ENCODE data around the gene GLI1. TPM values are rescaled to one million over a fixed set of nuclear protein-coding genes. Genes with fewer than 3 reads are reported as not detected.

The GLI1 gene
- polyA plus RNA-seq, 1 of the 3 experiments (the other 2 are of a cell fraction): 0.90 TPM

DNA sequence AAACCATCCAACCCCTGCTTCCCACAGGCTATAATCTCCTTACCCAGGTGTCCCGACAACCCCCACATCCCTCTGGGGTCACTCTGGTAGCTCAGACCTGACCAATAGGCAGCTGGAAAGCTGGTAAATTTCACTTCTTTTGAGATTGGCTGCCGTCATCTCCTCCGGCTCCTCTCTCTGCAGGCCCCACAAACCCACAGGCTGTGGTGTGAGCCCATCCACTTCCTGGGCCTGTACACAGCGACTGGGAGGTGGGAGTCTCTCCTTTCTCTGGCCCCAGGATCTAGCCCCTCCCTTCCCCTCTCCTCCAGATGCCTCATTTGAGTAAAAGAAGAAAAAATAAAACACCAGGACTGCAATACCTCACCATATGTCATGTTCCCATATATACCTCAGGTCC, 24.3 kb upstream of the GLI1 start:
- Histone ChIP-seq H3K27ac (ENCODE audit: low read depth in 2 of 2, low read length in 1 of 2) (no peak overlapping the region), H3K4me2 (no peak overlapping the region), H3K27me3 (ENCODE audit: insufficient read depth) (no peaks in the 10 kb centered on the region), H3F3A (replicated peaks; ENCODE audit: insufficient read depth) (peaks cover 5% of the 10 kb centered on the region), H3K9ac (no peak overlapping the region), H3K9me3 (no peaks in the 10 kb centered on the region), H3K4me1 (ENCODE audit: control insufficient read depth in 1 of 2, insufficient read depth in 2 of 2, low read depth in 1 of 2, low read length in 1 of 2) (no peaks in the 10 kb centered on the region), H4K20me1 (ENCODE audit: insufficient read depth) (no peaks in the 10 kb centered on the region), H3K4me3 (ENCODE audit: low read depth in 2 of 2, low read length in 1 of 2) (no peak overlapping the region), H2AFZ (ENCODE audit: low read depth) (no peak overlapping the region), H3K36me3 (replicated peaks in 1 of 2; ENCODE audit: control insufficient read depth in 1 of 2, insufficient read depth in 2 of 2, low read length in 1 of 2) (no peaks in the 10 kb centered on the region), H3K79me2 (ENCODE audit: insufficient read depth) (no peaks in the 10 kb centered on the region; the same call in 1 of the 2 replicates), H3K9me2 (no peaks in the 10 kb centered on the region)
- POLR2A ChIA-PET: no interaction called here
- 89% methylated on average over 4 of the region's 4 CpGs for WGBS (ENCODE audit: low lambda C conversion rate)
- CTCF ChIA-PET: interaction anchor here (0.9 to 3.4 kb wide), 4 partner anchors 18 to 128 kb away, joined by 4 to 9 read pairs (median 7); partner anchors contain the start of gene GLI1
- no peak for DNase-seq
- TF ChIP-seq RAD21 (IDR thresholded peaks at IDR 0.05; ENCODE audit: low read length) (no peak), JUND (IDR thresholded peaks at IDR 0.05) (no peak)
- TF ChIP-seq, protein P1, sequence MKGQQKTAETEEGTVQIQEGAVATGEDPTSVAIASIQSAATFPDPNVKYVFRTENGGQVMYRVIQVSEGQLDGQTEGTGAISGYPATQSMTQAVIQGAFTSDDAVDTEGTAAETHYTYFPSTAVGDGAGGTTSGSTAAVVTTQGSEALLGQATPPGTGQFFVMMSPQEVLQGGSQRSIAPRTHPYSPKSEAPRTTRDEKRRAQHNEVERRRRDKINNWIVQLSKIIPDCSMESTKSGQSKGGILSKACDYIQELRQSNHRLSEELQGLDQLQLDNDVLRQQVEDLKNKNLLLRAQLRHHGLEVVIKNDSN (IDR thresholded peaks at IDR 0.05; ENCODE audit: borderline replicate concordance, low read depth): no peak

DNA sequence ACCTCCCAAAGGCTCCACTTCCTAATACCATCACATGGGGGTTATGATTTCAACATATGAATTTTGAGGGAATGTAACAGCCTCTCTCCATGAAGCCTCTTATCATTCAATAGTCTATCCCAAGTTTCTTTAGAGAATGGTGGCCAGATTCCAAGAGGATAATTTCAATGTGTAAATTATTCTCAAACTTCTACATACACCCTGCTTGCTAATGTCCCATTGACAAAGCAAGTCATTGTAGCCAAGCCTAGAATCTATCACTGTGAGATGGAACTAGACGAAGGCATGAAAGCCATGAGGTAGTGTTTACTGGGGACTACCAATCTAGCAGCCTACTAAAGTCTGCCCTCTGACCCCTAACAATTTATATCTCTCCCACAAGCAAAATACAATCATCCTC, 21.2 kb upstream of the GLI1 start:
- WGBS (ENCODE audit: low lambda C conversion rate): 100% methylated on average over 1 of the region's 1 CpG
- TF ChIP-seq MEF2A (IDR thresholded peaks at IDR 0.05; ENCODE audit: borderline replicate concordance, low read depth): no peak
- no peak for TF ChIP-seq CHD2 (IDR thresholded peaks at IDR 0.05; ENCODE audit: low read length, partially characterized antibody)
- TF ChIP-seq NRF1 (IDR thresholded peaks at IDR 0.05; ENCODE audit: low read depth, low read length): no peak
- no peak for TF ChIP-seq FOXM1 (IDR thresholded peaks at IDR 0.05; ENCODE audit: low read depth)
- TF ChIP-seq JUND (IDR thresholded peaks at IDR 0.05): no peak
- no peak for TF ChIP-seq TCF12 (IDR thresholded peaks at IDR 0.05)
- no peak for TF ChIP-seq TEAD4 (IDR thresholded peaks at IDR 0.05; ENCODE audit: borderline replicate concordance, insufficient read depth)
- no peak for TF ChIP-seq ELF1 (IDR thresholded peaks at IDR 0.05)
- TF ChIP-seq NFIC (IDR thresholded peaks at IDR 0.05; ENCODE audit: borderline replicate concordance): no peak
- TF ChIP-seq TAF1 (IDR thresholded peaks at IDR 0.05; ENCODE audit: borderline replicate concordance, low read depth, low read length): no peak
- TF ChIP-seq RAD21 (IDR thresholded peaks at IDR 0.05; ENCODE audit: low read length): no peak
- TF ChIP-seq, protein P2, sequence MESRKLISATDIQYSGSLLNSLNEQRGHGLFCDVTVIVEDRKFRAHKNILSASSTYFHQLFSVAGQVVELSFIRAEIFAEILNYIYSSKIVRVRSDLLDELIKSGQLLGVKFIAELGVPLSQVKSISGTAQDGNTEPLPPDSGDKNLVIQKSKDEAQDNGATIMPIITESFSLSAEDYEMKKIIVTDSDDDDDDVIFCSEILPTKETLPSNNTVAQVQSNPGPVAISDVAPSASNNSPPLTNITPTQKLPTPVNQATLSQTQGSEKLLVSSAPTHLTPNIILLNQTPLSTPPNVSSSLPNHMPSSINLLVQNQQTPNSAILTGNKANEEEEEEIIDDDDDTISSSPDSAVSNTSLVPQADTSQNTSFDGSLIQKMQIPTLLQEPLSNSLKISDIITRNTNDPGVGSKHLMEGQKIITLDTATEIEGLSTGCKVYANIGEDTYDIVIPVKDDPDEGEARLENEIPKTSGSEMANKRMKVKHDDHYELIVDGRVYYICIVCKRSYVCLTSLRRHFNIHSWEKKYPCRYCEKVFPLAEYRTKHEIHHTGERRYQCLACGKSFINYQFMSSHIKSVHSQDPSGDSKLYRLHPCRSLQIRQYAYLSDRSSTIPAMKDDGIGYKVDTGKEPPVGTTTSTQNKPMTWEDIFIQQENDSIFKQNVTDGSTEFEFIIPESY (IDR thresholded peaks at IDR 0.05; ENCODE audit: borderline replicate concordance, low read depth): no peak
- TF ChIP-seq, protein P3, sequence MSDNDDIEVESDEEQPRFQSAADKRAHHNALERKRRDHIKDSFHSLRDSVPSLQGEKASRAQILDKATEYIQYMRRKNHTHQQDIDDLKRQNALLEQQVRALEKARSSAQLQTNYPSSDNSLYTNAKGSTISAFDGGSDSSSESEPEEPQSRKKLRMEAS (IDR thresholded peaks at IDR 0.05; ENCODE audit: low read depth): no peak
- TF ChIP-seq, protein P4, sequence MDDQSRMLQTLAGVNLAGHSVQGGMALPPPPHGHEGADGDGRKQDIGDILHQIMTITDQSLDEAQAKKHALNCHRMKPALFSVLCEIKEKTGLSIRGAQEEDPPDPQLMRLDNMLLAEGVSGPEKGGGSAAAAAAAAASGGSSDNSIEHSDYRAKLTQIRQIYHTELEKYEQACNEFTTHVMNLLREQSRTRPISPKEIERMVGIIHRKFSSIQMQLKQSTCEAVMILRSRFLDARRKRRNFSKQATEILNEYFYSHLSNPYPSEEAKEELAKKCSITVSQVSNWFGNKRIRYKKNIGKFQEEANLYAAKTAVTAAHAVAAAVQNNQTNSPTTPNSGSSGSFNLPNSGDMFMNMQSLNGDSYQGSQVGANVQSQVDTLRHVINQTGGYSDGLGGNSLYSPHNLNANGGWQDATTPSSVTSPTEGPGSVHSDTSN (IDR thresholded peaks at IDR 0.05): no peak
- TF ChIP-seq MXI1 (IDR thresholded peaks at IDR 0.05; ENCODE audit: low read depth, low read length): no peak
- TF ChIP-seq RXRA (IDR thresholded peaks at IDR 0.05; ENCODE audit: borderline replicate concordance, low read depth): no peak
- no peak for TF ChIP-seq SIN3A (IDR thresholded peaks at IDR 0.05; ENCODE audit: borderline replicate concordance, low read depth, low read length)
- no peak for TF ChIP-seq GABPA (IDR thresholded peaks at IDR 0.05; ENCODE audit: low read depth)
- ChIA-PET POLR2A (no interaction called here), CTCF (interaction anchor here (1.0 to 2.9 kb wide), 4 partner anchors 8 to 24 kb away, joined by 3 to 18 read pairs (median 6); partner anchors contain the start of gene INHBE)
- H3K9ac ChIP-seq: no peak overlapping the region
- H3K9me2 ChIP-seq: no peaks in the 10 kb centered on the region
- no peaks in the 10 kb centered on the region for H3K9me3 ChIP-seq
- H3K4me1 ChIP-seq (ENCODE audit: control insufficient read depth in 1 of 2, insufficient read depth in 2 of 2, low read depth in 1 of 2, low read length in 1 of 2): no peaks in the 10 kb centered on the region
- no peak for DNase-seq
- no peaks in the 10 kb centered on the region for H3F3A ChIP-seq (replicated peaks; ENCODE audit: insufficient read depth)
- no peaks in the 10 kb centered on the region for H4K20me1 ChIP-seq (ENCODE audit: insufficient read depth)
- H3K27ac ChIP-seq (ENCODE audit: low read depth in 2 of 2, low read length in 1 of 2): no peak overlapping the region
- no peaks in the 10 kb centered on the region for H3K36me3 ChIP-seq (replicated peaks in 1 of 2; ENCODE audit: control insufficient read depth in 1 of 2, insufficient read depth in 2 of 2, low read length in 1 of 2)
- no peak overlapping the region for H3K4me2 ChIP-seq
- H3K27me3 ChIP-seq (ENCODE audit: insufficient read depth): no peaks in the 10 kb centered on the region
- no peak overlapping the region for H3K4me3 ChIP-seq (ENCODE audit: low read depth in 2 of 2, low read length in 1 of 2)
- no peaks in the 10 kb centered on the region for H3K79me2 ChIP-seq (ENCODE audit: insufficient read depth)
- no peak overlapping the region for H2AFZ ChIP-seq (ENCODE audit: low read depth)

Measured in SK-N-SH (cell line).